GM12872 (cell line): ENCODE results near the gene MTREX.

Experiments
- TF ChIP-seq, protein P1 (sequence below): IDR thresholded peaks from 3 replicates; pipeline ENCODE4 v1.5.1; 2011; ENCODE audit warnings: low read depth, mild to moderate bottlenecking, low read length, moderate library complexity; ENCODE audit not compliant: insufficient read depth

MTREX gene

DNA sequence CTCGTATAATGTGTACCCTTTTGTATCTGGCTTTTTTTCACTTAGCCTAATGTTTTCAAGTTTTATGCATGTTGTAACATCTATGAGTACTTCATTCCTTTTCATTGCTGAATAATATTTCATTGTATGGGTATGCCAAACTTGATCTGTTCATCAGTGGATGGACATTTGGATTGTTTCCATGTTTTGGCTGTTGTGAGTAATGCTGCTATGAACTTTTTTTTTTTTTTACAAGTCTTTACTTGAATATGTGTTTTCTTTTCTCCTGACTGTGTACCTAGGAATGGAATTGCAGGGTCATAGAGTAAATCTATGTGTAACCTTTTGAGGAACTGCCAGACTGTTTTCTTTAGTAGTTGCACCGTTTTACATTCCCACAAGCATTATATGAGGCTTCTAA, 52.4 kb downstream of the MTREX start:
- TF ChIP-seq, protein P1, sequence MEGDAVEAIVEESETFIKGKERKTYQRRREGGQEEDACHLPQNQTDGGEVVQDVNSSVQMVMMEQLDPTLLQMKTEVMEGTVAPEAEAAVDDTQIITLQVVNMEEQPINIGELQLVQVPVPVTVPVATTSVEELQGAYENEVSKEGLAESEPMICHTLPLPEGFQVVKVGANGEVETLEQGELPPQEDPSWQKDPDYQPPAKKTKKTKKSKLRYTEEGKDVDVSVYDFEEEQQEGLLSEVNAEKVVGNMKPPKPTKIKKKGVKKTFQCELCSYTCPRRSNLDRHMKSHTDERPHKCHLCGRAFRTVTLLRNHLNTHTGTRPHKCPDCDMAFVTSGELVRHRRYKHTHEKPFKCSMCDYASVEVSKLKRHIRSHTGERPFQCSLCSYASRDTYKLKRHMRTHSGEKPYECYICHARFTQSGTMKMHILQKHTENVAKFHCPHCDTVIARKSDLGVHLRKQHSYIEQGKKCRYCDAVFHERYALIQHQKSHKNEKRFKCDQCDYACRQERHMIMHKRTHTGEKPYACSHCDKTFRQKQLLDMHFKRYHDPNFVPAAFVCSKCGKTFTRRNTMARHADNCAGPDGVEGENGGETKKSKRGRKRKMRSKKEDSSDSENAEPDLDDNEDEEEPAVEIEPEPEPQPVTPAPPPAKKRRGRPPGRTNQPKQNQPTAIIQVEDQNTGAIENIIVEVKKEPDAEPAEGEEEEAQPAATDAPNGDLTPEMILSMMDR: no peak

DNA sequence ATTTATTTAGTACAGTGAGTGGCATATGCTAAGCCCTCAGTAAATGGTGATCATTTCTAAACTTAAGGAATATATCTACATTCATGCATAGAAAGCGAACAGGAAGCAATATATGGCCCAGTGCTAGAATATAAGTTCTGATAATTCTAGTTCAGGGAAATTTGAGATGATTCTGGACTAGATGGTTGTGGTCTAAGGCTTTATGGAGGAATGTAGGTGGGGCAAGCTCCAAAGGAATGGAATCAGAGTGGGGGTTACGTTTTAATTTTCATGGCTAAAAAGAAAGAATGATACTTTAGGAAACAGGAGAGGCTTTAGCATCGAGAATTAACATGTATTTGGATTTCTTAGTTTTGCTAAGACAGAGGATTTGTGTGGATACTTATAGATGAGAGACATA, 56.1 kb downstream of the MTREX start:
- TF ChIP-seq, protein P1: no peak

DNA sequence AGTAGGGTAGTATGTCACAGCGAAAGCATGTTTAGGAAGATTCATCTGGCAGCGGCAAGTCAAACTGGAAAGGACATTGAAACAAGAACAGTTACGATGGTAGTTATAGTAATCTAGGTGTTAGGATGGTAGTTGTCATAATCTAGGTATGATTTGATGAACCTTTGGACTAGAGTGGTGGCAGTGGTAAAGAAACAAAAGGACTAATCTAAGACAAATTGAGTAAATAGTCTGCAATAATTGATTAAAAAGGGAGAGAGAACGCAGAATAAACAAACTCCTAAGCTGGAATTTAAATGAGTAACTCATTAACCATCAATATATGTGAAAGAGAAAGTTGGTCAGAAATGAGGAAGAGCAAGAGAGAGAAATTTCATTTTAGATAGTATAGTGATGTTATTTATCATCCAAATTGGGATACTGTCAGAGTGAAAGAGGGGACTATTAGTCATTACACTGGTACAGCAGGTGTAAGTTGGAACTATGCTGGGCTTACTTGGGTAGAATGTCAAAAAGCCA, 56.8 kb downstream of the MTREX start:
- TF ChIP-seq, protein P1: no peak

DNA sequence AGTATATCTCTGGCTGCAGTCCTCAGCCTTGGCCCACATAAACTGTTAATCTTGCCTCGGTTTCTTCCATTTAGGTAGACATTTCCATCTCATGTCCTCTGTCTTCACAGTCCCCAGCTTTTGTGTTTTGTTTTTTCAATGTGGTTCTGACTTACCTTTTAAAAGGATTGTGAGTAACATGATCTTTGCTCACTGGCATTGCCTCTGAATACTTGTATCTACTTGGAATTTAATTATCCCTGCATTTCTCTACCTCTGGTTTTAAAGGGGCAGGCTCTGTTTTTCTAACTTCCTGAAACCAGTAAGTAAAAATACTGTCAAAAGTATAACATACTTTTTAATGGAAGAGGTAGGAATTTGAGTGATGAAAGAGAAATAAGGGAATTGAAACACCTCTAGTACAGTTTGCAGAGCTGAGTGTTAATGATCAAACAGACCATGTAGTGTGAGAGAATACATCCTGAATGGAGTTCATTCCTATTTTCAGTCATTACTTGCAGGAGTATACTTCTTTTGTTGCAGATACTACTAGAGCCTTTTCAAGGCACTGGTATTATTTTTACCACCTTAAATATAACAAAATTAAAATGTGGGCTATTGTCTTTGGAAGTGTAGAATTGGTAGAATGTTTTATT, 62.6 kb downstream of the MTREX start:
- TF ChIP-seq, protein P1: no peak

DNA sequence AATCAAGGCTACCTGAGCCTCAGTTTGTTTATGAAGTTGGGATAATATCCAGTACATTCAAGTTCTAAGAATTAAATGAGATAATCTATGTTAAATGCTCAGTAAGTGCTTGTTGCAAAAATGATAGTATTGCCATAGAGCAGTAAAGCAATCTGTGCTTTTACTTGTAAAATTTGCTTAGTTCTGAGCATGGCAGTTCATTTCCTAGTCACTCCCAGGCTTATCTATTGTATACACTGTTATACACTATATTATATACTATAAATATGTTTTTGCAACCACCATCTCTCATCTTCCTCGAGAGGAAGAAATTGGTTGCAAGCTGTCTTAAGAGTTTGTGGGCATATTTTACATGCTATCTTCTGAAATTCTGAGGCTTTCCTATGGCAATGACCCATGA, 63.4 kb downstream of the MTREX start:
- TF ChIP-seq, protein P1: no peak

DNA sequence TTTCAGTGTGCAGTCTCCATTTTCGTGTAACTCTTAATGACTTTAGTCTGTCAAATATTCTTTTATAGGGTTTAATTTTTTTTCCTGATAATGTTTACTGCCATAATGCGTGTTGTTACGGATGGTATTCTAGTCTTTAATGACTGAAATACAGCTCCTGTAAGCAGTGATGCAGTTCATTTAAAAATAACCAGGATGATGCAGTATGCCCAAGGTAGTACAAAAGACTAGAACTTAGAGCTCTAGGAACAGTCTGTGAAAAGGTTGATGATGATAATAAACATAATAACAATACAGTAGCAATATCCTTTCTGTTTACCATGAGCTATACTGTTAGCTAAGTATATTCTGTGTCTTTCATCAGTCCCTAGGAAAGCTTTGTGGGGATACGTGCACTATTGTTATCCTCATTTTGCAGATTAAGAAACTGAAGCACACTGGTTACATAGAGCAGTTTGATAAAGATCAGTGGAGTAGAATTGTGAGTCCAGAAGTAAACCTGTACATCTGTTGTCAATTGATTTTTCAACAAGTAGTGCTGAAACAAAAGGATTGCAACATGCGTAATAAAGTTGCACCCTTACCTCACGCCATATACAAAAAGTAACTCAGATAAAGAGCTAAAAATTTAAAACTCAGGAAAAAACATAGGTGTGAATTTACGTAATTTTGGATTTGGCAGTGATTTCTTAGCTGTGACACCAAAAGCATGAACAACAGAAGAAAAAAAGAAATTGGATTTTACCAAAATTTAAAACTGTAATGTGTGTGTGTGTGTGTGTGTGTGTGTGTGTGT, 64.5 kb downstream of the MTREX start:
- TF ChIP-seq, protein P1: no peak

DNA sequence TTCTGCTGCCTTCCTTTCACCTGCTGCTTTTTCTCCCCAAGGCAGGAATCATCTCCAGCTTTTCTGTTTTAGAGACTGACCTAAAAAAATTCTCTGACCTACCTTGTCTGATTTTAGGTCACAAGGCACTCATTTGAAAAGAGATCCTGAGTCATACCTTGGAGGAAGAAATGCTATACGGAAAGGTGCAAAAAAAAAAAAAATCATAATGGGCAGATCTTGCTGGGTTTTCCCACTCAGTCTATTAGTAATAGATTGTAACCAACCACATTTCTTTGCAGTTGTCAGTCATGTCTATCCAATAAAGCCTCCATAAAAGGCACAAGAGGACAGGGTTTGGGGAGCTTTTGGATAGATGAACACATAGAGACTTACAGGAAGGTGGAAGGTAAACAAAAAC, 70.0 kb downstream of the MTREX start:
- TF ChIP-seq, protein P1: no peak
